Measurements from ENCODE around the gene GPR137.
A peak's percentile ranks its signal among the peaks of the same experiment; 100 is the strongest.

The GPR137 gene

GRCh38 chr11:64266339-64266738 lies 19.3 kb upstream of the GPR137 start:
- Histone ChIP-seq H3K4me1 (ENCODE audit: insufficient read depth, insufficient read length) (peaks cover 27% of the 10 kb centered on the region), H3K27me3 (ENCODE audit: insufficient read depth, insufficient read length) (no peaks in the 10 kb centered on the region), H3K36me3 (ENCODE audit: insufficient read depth, insufficient read length, low read length) (peaks cover 64% of the 10 kb centered on the region), H3K4me3 (ENCODE audit: insufficient read length, low read depth) (no peak overlapping the region), H3K9me3 (ENCODE audit: insufficient read depth, low read length) (no peaks in the 10 kb centered on the region), H3K9ac (ENCODE audit: insufficient read length, low read depth) (no peak overlapping the region)
- no peak for DNase-seq (ENCODE audit: low read depth, low spot score)
- TF ChIP-seq ZNF274 (IDR thresholded peaks at IDR 0.05; ENCODE audit: low read depth, low read length), result no peak
- TF ChIP-seq SUZ12 (IDR thresholded peaks at IDR 0.05; ENCODE audit: extremely low read depth, insufficient read depth, insufficient read length), result no peak
- TF ChIP-seq YY1 (IDR thresholded peaks at IDR 0.05; ENCODE audit: insufficient read depth, insufficient read length), result no peak

GRCh38 chr11:64267207-64267945 lies 18.3 kb upstream of the GPR137 start:
- no peak for TF ChIP-seq ZNF274 (IDR thresholded peaks at IDR 0.05; ENCODE audit: low read depth, low read length)
- no peak for TF ChIP-seq SUZ12 (IDR thresholded peaks at IDR 0.05; ENCODE audit: extremely low read depth, insufficient read depth, insufficient read length)
- TF ChIP-seq YY1 (IDR thresholded peaks at IDR 0.05; ENCODE audit: insufficient read depth, insufficient read length), result no peak
- Histone ChIP-seq H3K4me1 (ENCODE audit: insufficient read depth, insufficient read length) (peaks cover 27% of the 10 kb centered on the region), H3K4me3 (ENCODE audit: insufficient read length, low read depth) (no peak overlapping the region), H3K9me3 (ENCODE audit: insufficient read depth, low read length) (no peaks in the 10 kb centered on the region), H3K9ac (ENCODE audit: insufficient read length, low read depth) (no peak overlapping the region), H3K27me3 (ENCODE audit: insufficient read depth, insufficient read length) (no peaks in the 10 kb centered on the region), H3K36me3 (ENCODE audit: insufficient read depth, insufficient read length, low read length) (peaks cover 55% of the 10 kb centered on the region)
- no peak for DNase-seq (ENCODE audit: low read depth, low spot score)

GRCh38 chr11:64268025-64268892 lies 17.4 kb upstream of the GPR137 start:
- no peak for TF ChIP-seq YY1 (IDR thresholded peaks at IDR 0.05; ENCODE audit: insufficient read depth, insufficient read length)
- TF ChIP-seq ZNF274 (IDR thresholded peaks at IDR 0.05; ENCODE audit: low read depth, low read length), result no peak
- no peak for TF ChIP-seq SUZ12 (IDR thresholded peaks at IDR 0.05; ENCODE audit: extremely low read depth, insufficient read depth, insufficient read length)
- H3K9me3 ChIP-seq (ENCODE audit: insufficient read depth, low read length), result no peaks in the 10 kb centered on the region
- peak overlapping the region; percentile 95 for H3K4me3 ChIP-seq (ENCODE audit: insufficient read length, low read depth)
- peaks cover 23% of the 10 kb centered on the region for H3K4me1 ChIP-seq (ENCODE audit: insufficient read depth, insufficient read length)
- peaks cover 55% of the 10 kb centered on the region for H3K36me3 ChIP-seq (ENCODE audit: insufficient read depth, insufficient read length, low read length)
- H3K9ac ChIP-seq (ENCODE audit: insufficient read length, low read depth), result peak overlapping the region; percentile 90
- no peaks in the 10 kb centered on the region for H3K27me3 ChIP-seq (ENCODE audit: insufficient read depth, insufficient read length)
- DNase-seq (ENCODE audit: low read depth, low spot score), result no peak

- DNase-seq (ENCODE audit: low read depth, low spot score), result no peak
- H3K4me3 ChIP-seq (ENCODE audit: insufficient read length, low read depth), result peak overlapping the region; percentile 95
- peaks cover 50% of the 10 kb centered on the region for H3K36me3 ChIP-seq (ENCODE audit: insufficient read depth, insufficient read length, low read length)
- no peaks in the 10 kb centered on the region for H3K27me3 ChIP-seq (ENCODE audit: insufficient read depth, insufficient read length)
- H3K4me1 ChIP-seq (ENCODE audit: insufficient read depth, insufficient read length), result peaks cover 17% of the 10 kb centered on the region
- TF ChIP-seq YY1 (IDR thresholded peaks at IDR 0.05; ENCODE audit: insufficient read depth, insufficient read length), result no peak
- TF ChIP-seq SUZ12 (IDR thresholded peaks at IDR 0.05; ENCODE audit: extremely low read depth, insufficient read depth, insufficient read length), result no peak
- H3K9me3 ChIP-seq (ENCODE audit: insufficient read depth, low read length), result no peaks in the 10 kb centered on the region
- peak overlapping the region; percentile 90 for H3K9ac ChIP-seq (ENCODE audit: insufficient read length, low read depth)
These were observed 16.6 kb upstream of the GPR137 start for GRCh38 chr11:64268893-64269539.

- TF ChIP-seq YY1 (IDR thresholded peaks at IDR 0.05; ENCODE audit: insufficient read depth, insufficient read length), result peak; percentile 99
- TF ChIP-seq ZNF274 (IDR thresholded peaks at IDR 0.05; ENCODE audit: low read depth, low read length), result no peak
- H3K9ac ChIP-seq (ENCODE audit: insufficient read length, low read depth), result peak overlapping the region; percentile 90
- peak; percentile 99 for DNase-seq (ENCODE audit: low read depth, low spot score)
- H3K36me3 ChIP-seq (ENCODE audit: insufficient read depth, insufficient read length, low read length), result peaks cover 43% of the 10 kb centered on the region
- no peaks in the 10 kb centered on the region for H3K9me3 ChIP-seq (ENCODE audit: insufficient read depth, low read length)
- H3K4me3 ChIP-seq (ENCODE audit: insufficient read length, low read depth), result peak overlapping the region; percentile 95
- no peaks in the 10 kb centered on the region for H3K27me3 ChIP-seq (ENCODE audit: insufficient read depth, insufficient read length)
- peaks cover 14% of the 10 kb centered on the region for H3K4me1 ChIP-seq (ENCODE audit: insufficient read depth, insufficient read length)
These were observed 16.0 kb upstream of the GPR137 start for GRCh38 chr11:64269540-64270220.

GRCh38 chr11:64275031-64275800 lies 10.4 kb upstream of the GPR137 start:
- no peak for DNase-seq (ENCODE audit: low read depth, low spot score)
- TF ChIP-seq SUZ12 (IDR thresholded peaks at IDR 0.05; ENCODE audit: extremely low read depth, insufficient read depth, insufficient read length) (no peak), YY1 (IDR thresholded peaks at IDR 0.05; ENCODE audit: insufficient read depth, insufficient read length) (no peak), ZNF274 (IDR thresholded peaks at IDR 0.05; ENCODE audit: low read depth, low read length) (no peak)
- peak overlapping the region; percentile 23 for H3K9ac ChIP-seq (ENCODE audit: insufficient read length, low read depth)

More at GRCh38 chr11:64275031-64275800, 10.4 kb upstream of the GPR137 start:
- Histone ChIP-seq H3K4me3 (ENCODE audit: insufficient read length, low read depth) (no peak overlapping the region), H3K9me3 (ENCODE audit: insufficient read depth, low read length) (no peaks in the 10 kb centered on the region), H3K36me3 (ENCODE audit: insufficient read depth, insufficient read length, low read length) (peaks cover 44% of the 10 kb centered on the region), H3K4me1 (ENCODE audit: insufficient read depth, insufficient read length) (peaks cover 27% of the 10 kb centered on the region), H3K27me3 (ENCODE audit: insufficient read depth, insufficient read length) (no peaks in the 10 kb centered on the region)
